Measurements from ENCODE around the gene SRBD1.

SRBD1 gene

GRCh38 chr2:45406621-45407020 lies 204.4 kb downstream of the SRBD1 start:
- DNase-seq = no peak

DNA sequence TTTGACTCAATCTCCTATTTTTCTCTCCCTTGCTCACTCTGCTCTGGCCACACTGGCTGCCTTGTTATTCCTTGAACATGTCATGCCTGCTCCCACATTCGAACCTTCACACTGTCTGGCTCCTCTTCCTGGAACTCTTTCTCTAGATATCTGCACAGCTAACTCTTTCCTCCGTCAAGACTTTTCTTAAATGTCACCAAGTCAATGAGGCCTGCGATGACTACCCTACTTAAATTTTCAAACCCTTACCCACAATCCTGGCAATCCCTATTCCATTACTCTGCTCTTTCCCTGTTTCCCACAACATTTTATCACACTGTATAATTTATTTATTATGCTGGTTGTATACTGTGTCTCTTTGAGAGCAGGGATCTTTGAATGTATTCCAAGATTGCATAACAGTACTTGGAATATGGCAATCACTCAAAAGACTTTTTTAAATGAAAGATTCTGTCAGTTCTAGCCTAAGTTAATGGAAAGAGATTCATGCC lies 206.2 kb downstream of the SRBD1 start:
- no peak for DNase-seq

DNA sequence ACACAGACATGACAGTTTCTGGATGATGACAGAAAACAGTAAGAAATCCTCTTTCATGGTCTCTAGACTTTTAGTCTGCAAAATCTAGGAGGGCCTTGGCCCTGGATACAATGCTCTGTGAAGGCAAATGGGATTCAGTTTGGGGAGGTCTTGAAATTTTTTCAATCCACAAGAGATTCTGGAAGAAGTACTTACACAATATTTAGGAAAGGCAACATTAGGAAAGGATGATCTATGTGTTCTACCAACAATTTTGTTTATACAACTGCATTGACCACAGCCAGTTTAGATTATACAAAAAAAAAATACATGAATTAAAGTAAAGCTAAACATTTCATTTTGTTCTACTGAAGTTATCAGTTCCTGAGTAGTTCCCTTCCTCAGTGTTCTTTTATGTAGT lies 208.0 kb downstream of the SRBD1 start:
- no peak for DNase-seq

- no peak for DNase-seq
Observed at GRCh38 chr2:45401431-45401922, 209.6 kb downstream of the SRBD1 start.

- no peak for DNase-seq
Observed at GRCh38 chr2:45399040-45399784, 211.9 kb downstream of the SRBD1 start.

- no peak for DNase-seq
Observed at GRCh38 chr2:45397292-45397691, 213.8 kb downstream of the SRBD1 start.

DNA sequence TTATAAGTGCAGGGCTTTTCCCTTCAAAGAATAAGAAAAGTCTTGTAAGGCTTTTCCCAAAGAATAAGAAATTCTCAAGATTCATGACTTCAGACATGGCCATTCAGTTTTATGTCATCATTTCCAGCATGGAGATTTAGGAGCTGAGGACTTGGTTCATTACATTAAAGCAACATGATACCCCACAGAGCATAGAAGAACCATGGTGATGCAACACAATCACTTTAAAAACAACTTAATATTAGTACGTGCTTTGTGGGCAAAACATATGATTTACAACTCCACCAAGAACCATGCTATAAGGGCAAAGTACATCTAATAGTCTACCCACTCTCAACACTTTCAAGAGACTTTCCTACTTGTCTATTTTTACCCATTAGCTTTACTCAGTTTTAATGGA lies 214.4 kb downstream of the SRBD1 start:
- no peak for DNase-seq

- no peak for DNase-seq
Observed at GRCh38 chr2:45394842-45395241, 216.2 kb downstream of the SRBD1 start.

- DNase-seq = peak; percentile 3
Observed at GRCh38 chr2:45394216-45394615, 216.9 kb downstream of the SRBD1 start.

DNA sequence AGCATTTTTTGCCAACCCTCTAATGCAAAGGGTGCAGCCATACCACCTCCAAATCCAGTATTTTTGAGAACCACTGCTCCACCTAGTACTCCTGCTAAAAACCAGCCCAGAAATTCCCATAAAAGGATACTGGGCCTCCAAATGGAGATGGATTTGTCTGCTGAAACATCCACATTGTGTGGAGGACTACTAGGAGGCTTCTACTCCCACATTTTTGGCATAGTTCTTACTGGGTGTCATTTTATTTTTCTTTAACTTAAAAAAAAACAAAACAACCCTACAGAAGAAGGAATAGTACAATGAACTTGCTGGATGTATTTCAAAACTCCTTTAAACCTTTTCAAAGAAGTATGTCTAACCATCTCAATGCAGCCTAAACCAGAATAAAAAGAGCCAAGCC lies 219.2 kb downstream of the SRBD1 start:
- no peak for DNase-seq

DNA sequence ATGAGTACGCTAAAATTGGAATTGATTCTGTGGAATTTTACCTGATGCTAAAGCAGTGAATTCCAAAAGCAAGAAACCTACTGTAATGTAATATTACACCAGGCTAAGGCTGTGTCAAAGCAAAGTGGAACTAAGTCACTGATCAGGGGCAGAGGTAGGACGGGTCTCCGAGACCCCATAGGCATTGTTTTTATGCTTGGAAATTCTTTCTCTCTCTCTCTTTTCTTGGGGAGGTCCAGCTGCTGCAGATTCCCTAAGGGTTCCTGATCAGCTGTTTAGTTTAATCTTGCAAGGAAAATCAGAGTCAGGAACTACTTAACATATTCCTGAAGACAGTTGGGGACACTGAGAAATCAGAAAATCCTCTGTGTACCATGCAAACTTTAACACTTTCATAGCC lies 220.2 kb downstream of the SRBD1 start:
- no peak for DNase-seq

DNA sequence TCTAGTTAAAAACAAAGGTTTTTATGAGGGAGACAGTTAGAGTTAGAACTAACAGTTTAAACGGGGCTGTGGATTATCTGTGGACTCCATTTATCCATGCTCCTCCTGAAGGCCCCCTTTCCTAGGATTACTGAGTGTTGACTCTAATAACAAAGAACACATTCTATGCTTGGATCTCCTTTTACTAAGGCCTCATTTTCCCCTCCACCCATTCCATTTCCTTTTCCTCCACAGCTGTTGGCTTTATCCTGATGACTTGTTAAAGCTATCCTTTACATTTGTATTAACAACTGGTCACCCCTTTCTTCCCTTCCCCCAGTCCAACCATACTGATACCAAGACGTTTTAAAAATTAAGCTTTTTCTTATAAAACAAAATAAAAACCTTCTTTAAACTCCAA lies 220.6 kb downstream of the SRBD1 start:
- DNase-seq = peak; percentile 1

DNA sequence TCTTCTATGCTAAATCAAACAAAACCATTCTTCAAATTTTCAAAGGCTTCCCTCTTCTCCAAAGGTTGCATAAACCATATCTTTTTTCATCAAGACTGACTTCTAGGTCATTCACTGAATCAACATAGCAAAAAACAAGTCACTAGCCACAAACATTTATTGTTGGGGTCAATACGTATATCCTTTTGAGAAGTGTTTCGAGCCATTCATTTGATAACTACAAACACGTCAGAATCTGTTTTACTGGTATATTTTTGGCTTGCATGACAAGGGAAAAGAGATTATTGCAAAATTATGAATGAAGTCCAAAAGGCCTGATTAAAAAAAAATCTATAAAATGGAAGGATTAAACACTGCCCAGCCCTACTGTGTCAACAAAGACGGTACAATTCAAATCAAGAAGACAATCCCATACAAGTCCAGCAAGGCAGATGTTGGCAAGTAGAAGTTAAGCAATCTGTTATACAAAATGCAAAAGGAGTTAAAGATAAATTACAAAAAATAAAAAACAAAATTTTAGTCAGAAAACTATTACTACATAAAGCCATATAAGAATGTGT lies 222.4 kb downstream of the SRBD1 start:
- no peak for DNase-seq

DNA sequence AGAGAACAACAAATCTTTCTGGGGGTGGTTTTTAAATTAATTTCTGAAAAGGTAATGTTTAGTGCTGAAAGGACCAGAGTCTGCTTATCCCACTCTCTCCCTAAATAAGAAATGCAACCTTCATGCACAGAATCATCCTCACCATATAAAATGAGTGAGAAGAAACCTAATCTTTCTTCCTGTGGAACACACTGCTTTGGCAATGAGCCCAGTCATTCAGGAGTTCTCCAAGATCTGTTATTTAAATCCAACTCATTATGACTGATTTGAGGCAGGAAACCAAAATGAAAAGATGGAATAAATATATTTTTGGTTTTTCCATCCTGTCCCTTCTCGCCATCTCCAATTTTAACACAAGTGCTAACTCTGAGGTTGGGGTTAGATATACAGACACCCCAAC lies 228.3 kb downstream of the SRBD1 start:
- peak; percentile 14 for DNase-seq

GRCh38 chr2:45380131-45380836 lies 230.8 kb downstream of the SRBD1 start:
- DNase-seq = no peak

DNA sequence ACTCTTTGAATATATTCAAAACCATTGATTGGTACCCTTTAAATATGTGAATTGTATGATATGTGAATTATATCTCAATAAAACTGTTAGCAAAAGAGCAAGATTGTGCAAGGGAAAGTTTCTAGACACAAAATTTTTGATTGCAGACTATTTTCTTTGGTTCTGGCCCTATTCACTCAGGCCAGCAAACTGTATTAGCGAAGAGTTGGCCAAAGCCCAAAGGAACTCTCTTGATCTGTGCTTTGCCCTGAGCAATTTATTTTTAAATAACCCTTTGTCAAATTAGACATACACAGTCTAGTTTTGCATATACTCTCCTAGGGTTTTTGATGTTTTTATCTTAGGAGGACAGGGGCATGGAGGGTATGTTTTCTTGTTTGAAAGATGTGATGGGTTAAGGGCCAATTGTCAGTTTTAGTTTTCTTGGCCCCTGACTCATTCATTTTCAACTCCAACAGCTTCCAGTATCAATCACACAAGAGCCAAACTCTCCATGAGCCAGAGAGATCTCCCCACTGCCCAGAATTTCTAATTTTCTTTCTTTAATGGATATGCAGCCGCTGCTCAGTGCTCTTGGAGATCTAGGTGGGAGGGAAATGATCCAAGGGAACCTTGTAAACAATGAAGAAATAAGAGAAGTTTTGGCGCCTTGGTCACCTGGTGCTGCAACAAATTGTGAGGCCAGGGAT lies 231.5 kb downstream of the SRBD1 start:
- DNase-seq = no peak

GRCh38 chr2:45373534-45373933 lies 237.5 kb downstream of the SRBD1 start:
- DNase-seq = no peak

GRCh38 chr2:45370369-45370768 lies 240.7 kb downstream of the SRBD1 start:
- no peak for DNase-seq

DNA sequence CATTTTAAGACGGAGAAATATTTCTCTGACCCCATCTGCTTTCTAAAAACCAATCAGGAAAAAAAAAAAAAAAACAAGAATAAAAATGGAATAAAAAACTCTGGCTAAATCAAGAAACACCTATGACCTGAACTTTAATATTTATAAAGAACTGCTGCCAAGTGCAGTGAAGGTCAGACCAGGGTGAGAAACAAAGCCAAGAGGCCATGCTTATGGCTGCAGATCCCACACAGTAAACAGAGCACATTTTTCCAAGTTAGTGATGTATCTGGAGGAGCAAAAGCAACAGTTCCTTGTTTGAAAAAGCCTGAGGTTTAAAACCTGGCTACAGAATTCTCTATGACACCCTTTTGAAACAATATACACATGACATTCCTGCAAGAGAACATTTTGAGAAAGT lies 242.3 kb downstream of the SRBD1 start:
- DNase-seq = no peak

DNA sequence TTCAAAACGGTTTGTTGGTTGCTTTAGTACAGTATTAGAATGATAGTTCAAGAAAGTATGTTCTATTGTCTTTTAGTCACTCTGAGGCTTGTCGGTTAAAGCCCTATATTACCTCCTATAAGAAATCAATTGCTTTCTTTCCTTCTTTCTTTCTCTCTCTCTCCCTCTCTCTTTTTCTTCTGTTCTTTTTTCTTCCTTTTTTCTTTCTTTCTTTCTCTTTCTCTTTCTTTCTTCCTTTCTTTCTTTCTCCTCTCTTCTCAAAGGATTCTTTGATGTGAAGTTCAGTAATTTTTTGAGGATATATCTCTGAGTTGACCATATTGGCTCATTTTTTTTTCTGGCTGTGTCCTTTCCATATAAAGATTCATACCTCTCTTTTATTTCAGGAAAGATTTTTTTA lies 249.4 kb downstream of the SRBD1 start:
- no peak for DNase-seq

- no peak for DNase-seq
Observed at GRCh38 chr2:45354776-45355175, 256.3 kb downstream of the SRBD1 start.

DNA sequence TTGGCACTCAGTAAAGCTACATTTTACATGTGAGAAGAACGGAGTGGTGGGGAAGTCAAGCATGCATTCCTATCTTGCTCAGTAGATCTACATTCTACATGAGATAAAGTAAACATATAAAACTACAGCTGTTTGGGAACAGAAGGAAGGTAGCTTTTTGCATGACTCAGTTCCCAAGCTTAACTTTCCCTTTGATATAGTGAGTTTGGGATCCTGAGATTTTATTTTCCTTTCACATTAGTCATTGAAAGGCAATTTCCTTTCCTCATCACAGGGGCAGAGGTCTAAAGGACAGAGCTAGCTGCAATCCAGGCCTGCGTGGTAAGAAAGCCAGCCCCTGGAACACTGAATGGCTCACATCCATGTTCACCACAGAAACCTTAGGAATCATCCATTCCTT lies 257.2 kb downstream of the SRBD1 start:
- no peak for DNase-seq

DNA sequence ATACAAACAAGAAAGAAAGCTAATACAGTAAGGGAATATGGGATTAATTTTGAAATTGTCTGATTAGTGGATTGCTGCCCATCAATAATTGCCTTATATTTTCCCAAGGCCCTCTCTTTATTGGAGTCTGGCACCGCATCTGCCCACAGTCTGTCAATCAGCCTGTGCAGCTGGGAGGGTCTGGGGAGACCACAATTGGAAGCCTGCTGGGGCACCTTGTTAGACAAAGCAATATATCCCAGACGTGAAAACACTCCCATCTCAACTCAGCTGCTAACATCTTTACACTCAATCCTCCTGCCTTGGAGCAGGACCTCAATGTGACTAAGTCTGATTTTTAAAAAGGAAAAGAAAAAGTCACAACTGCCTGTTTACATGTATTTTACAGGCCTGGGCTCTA lies 258.6 kb downstream of the SRBD1 start:
- no peak for DNase-seq
